Prostate gland (tissue), 2 donors: ENCODE data around the gene SMARCA1.

Experiments
- POLR2AphosphoS5 ChIP-seq: sonication (generic); formaldehyde crosslinking; IDR thresholded peaks from one replicate; pipeline ENCODE4 v1.6.1; 2017; ENCODE audit warnings: antibody characterized with exemption
- TF ChIP-seq, protein P1 (sequence below), 4 experiments: fragments of 200-600 bp in 2 of 4; fragments of 450-650 bp in 2 of 4; sonication (generic) in 2 of 4; IDR thresholded peaks; 1 replicate in 3 of 4; 2 replicates in 1 of 4; pipeline ENCODE4 v1.5.1; 2016 to 2019; ENCODE audit warnings: antibody characterized with exemption in 4 of 4, mild to moderate bottlenecking in 2 of 4, moderate library complexity in 2 of 4

DNA sequence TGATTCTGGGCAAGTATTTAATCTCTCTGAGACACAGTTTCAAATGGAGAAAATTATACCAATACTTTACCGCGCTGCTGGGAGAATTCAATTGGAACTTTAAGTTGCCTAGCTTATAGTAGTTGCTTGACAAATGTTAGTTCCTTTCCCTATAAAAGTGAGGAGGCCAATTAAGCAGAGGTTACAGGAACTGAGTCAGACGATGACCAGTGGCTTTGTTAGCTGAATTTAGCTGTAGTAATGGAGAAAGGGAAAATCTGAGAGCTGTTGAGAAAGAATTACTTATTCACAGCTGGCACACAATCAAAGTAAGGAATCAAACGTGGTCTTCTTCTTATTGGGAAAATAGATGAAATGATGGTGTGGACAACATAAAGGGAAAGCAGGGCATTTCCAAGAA lies 29.6 kb downstream of the SMARCA1 start:
- TF ChIP-seq, protein P1, sequence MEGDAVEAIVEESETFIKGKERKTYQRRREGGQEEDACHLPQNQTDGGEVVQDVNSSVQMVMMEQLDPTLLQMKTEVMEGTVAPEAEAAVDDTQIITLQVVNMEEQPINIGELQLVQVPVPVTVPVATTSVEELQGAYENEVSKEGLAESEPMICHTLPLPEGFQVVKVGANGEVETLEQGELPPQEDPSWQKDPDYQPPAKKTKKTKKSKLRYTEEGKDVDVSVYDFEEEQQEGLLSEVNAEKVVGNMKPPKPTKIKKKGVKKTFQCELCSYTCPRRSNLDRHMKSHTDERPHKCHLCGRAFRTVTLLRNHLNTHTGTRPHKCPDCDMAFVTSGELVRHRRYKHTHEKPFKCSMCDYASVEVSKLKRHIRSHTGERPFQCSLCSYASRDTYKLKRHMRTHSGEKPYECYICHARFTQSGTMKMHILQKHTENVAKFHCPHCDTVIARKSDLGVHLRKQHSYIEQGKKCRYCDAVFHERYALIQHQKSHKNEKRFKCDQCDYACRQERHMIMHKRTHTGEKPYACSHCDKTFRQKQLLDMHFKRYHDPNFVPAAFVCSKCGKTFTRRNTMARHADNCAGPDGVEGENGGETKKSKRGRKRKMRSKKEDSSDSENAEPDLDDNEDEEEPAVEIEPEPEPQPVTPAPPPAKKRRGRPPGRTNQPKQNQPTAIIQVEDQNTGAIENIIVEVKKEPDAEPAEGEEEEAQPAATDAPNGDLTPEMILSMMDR (IDR thresholded peaks at IDR 0.05) = no peak
- no peak for TF ChIP-seq POLR2AphosphoS5
